Endothelial cell of umbilical vein (primary cell): ENCODE data around the gene DYNC1H1. TPM values are rescaled to one million over a fixed set of nuclear protein-coding genes. Genes with fewer than 3 reads are reported as not detected.

ENCODE experiments used
- BruUV-seq: library from RNA; stranded (reverse); fragments of 400-500 nt; replicated peaks from 2 replicates; lab custom pipeline; 2021; lab: Mats Ljungman, UMichigan
- CTCF ChIA-PET: fragments of 300-600, 350-600 bp; sonication (Branson Sonifier 250); formaldehyde crosslinking; loops from one replicate; lab custom pipeline; 2021; ENCODE audit warnings: antibody characterized with exemption, inconsistent platforms; lab: Charles Lee
- POLR2A ChIA-PET: fragments of 300-600, 350-600 bp; sonication (Branson Sonifier 250); formaldehyde crosslinking; loops from one replicate; lab custom pipeline; 2021; ENCODE audit warnings: antibody characterized with exemption, inconsistent platforms; lab: Charles Lee
- DNase-seq: peaks from one replicate; pipeline ENCODE4 v3.0.0-alpha.2; 2011; ENCODE audit warnings: low read depth, low spot score
- FAIRE-seq: peaks from 2 replicates; lab custom pipeline; 2011; peaks lifted over from hg19 to GRCh38; lab: Jason Lieb, UNC
- H2AFZ ChIP-seq: 2 replicates; pipeline ENCODE4 v1.6.0; 2012; ENCODE audit warnings: low read depth, low read length, control low read depth, inconsistent platforms
- H3K27ac ChIP-seq: 2 replicates; pipeline ENCODE4 v1.5.1; 2011; ENCODE audit warnings: low read depth, mild to moderate bottlenecking, control low read depth, low read length, moderate library complexity; ENCODE audit not compliant: insufficient read depth
- H3K27me3 ChIP-seq, 2 experiments: 2 replicates each; pipeline versions ENCODE4 v1.6.0 to v1.6.1; 2011; ENCODE audit warnings: low read length in 2 of 2, mixed read lengths in 1 of 2; ENCODE audit not compliant: control insufficient read depth in 2 of 2, insufficient read depth in 2 of 2
- H3K36me3 ChIP-seq, 2 experiments: 2 replicates in 1 of 2; 3 replicates in 1 of 2; pipeline ENCODE4 v1.5.1; 2011; ENCODE audit warnings: low read length in 2 of 2, mild to moderate bottlenecking in 1 of 2, moderate library complexity in 1 of 2; ENCODE audit not compliant: control insufficient read depth in 2 of 2, insufficient read depth in 2 of 2; ENCODE audit errors: extremely low read depth in 1 of 2
- H3K4me1 ChIP-seq: 3 replicates; pipeline ENCODE4 v1.5.1; 2011; ENCODE audit warnings: mild to moderate bottlenecking, low read length; ENCODE audit not compliant: control insufficient read depth, insufficient read depth; ENCODE audit errors: extremely low read depth
- H3K4me2 ChIP-seq: 2 replicates; pipeline ENCODE4 v1.6.1; 2011; ENCODE audit warnings: low read length, control low read depth, mixed read lengths; ENCODE audit not compliant: insufficient read depth
- H3K4me3 ChIP-seq, 3 experiments: fragments of 200-600 bp in 1 of 3; sonication (generic), shearing (Covaris generic) in 1 of 3; replicated peaks in 1 of 3; 2 replicates each; pipeline ENCODE4 v1.5.1; 2011 to 2016; ENCODE audit warnings: control low read depth in 3 of 3, low read length in 3 of 3, mild to moderate bottlenecking in 2 of 3, inconsistent platforms in 1 of 3, low read depth in 1 of 3, moderate library complexity in 1 of 3; ENCODE audit not compliant: insufficient read depth in 1 of 3
- H3K79me2 ChIP-seq: 2 replicates; pipeline ENCODE4 v1.6.0; 2012; ENCODE audit warnings: low read length, inconsistent platforms; ENCODE audit not compliant: control insufficient read depth, insufficient read depth
- H3K9ac ChIP-seq: replicated peaks from 2 replicates; pipeline ENCODE3; 2011; ENCODE audit warnings: low read length, control low read depth; ENCODE audit not compliant: insufficient read depth; ENCODE audit errors: extremely low read depth
- H3K9me1 ChIP-seq: replicated peaks from 3 replicates; pipeline ENCODE4 v1.6.0; 2011; ENCODE audit warnings: mild to moderate bottlenecking, low read length; ENCODE audit not compliant: control insufficient read depth, insufficient read depth; ENCODE audit errors: extremely low read depth
- H3K9me3 ChIP-seq: replicated peaks from 2 replicates; pipeline ENCODE4 v1.5.1; 2012; ENCODE audit warnings: low read length, inconsistent platforms; ENCODE audit not compliant: control insufficient read depth, insufficient read depth
- H4K20me1 ChIP-seq: replicated peaks from 2 replicates; pipeline ENCODE3; 2011; ENCODE audit warnings: mild to moderate bottlenecking, low read length; ENCODE audit not compliant: control insufficient read depth, insufficient read depth; ENCODE audit errors: extremely low read depth
- CTCF ChIP-seq, 2 donors: IDR thresholded peaks; 1 replicate in 1 of 2; 2 replicates in 1 of 2; pipeline ENCODE4 v1.5.1; 2011; ENCODE audit warnings: low read length in 2 of 2, mild to moderate bottlenecking in 2 of 2, moderate library complexity in 2 of 2, control low read depth in 1 of 2, inconsistent platforms in 1 of 2, low read depth in 1 of 2; ENCODE audit not compliant: insufficient read depth in 1 of 2; ENCODE audit errors: extremely low read depth in 1 of 2
- EZH2 ChIP-seq: IDR thresholded peaks from 2 replicates; pipeline ENCODE4 v1.6.1; 2012; ENCODE audit warnings: borderline replicate concordance, low read depth, mild to moderate bottlenecking, moderate library complexity, low read length, inconsistent platforms; ENCODE audit not compliant: severe bottlenecking
- FOS ChIP-seq: IDR thresholded peaks from 2 replicates; pipeline ENCODE4 v1.6.1; 2011; ENCODE audit warnings: mild to moderate bottlenecking, low read length, moderate library complexity, borderline replicate concordance; ENCODE audit not compliant: insufficient read depth
- GATA2 ChIP-seq: IDR thresholded peaks from 2 replicates; pipeline ENCODE4 v1.7.0; 2011; ENCODE audit warnings: low read depth, mild to moderate bottlenecking, moderate library complexity, mixed read lengths, low read length; ENCODE audit not compliant: insufficient read length, insufficient read depth
- JUN ChIP-seq: IDR thresholded peaks from 2 replicates; pipeline ENCODE4 v1.6.1; 2011; ENCODE audit warnings: borderline replicate concordance, low read depth; ENCODE audit not compliant: insufficient read length, insufficient read depth
- MAX ChIP-seq: IDR thresholded peaks from 2 replicates; pipeline ENCODE4 v1.6.1; 2011; ENCODE audit not compliant: insufficient read depth, insufficient read length
- MYC ChIP-seq: IDR thresholded peaks from one replicate; pipeline ENCODE4 v1.6.1; 2011; ENCODE audit warnings: mild to moderate bottlenecking, low read depth, low read length
- POLR2A ChIP-seq: IDR thresholded peaks from 2 replicates; pipeline ENCODE4 v1.6.1; 2012; ENCODE audit warnings: low read depth, mild to moderate bottlenecking, control low read depth, low read length
- POLR2AphosphoS5 ChIP-seq: IDR thresholded peaks from 2 replicates; pipeline ENCODE4 v1.6.1; 2012; ENCODE audit warnings: low read depth, mild to moderate bottlenecking, control low read depth, low read length, moderate library complexity; ENCODE audit not compliant: insufficient read depth
- dilution Hi-C: fragments of 300-500 bp; cut with MboI; formaldehyde crosslinking; loops from one replicate; pipeline ENCODE4 v1.15.0; 2019; ENCODE audit warnings: low sequenced_read_pairs; ENCODE audit not compliant: extremely low pct_ligation_motif_present
- intact Hi-C: fragments of 100-400 bp; cut with micrococcal nuclease; formaldehyde crosslinking; loops from one replicate; pipeline ENCODE4 v1.10.0; 2022
- polyA plus RNA-seq, 4 experiments: library from polyadenylated mRNA; depleted of rRNA in 3 of 4; stranded (reverse) in 3 of 4; unstranded in 1 of 4; fragments of >200 nt; gene quantifications; 2 replicates each; pipeline versions ENCODE4 v1.2.1 to v1.2.3, GENCODE V29; 2011 to 2012; ENCODE audit warnings: missing spikeins in 1 of 4
- small RNA-seq: library from RNA; depleted of rRNA; stranded (forward); fragments of <200 nt; gene quantifications from one replicate; pipeline ENCODE3, GENCODE V24; 2012; ENCODE audit warnings: low replicate concordance, low read depth; ENCODE audit not compliant: insufficient read depth, insufficient read length
- total RNA-seq: library from RNA; stranded (reverse); gene quantifications from 2 replicates; pipeline ENCODE4 v1.2.3, GENCODE V29; 2021

The DYNC1H1 gene
- total and polyA plus RNA-seq, 2 donors (not counting 3 experiments of a cell fraction or from before 2014, with no cell fraction given) = 254 to 648 TPM

GRCh38 chr14:102105369-102105768 lies 141.0 kb downstream of the DYNC1H1 start:
- TF ChIP-seq JUN = no peak
- TF ChIP-seq FOS = no peak
- TF ChIP-seq MAX = no peak
- TF ChIP-seq GATA2 = no peak
- no peak for TF ChIP-seq CTCF (IDR thresholded peaks at IDR 0.05; ENCODE audit: extremely low read depth in 1 of 2, insufficient read depth in 1 of 2, low read depth in 1 of 2, low read length in 2 of 2)
- TF ChIP-seq POLR2AphosphoS5 = no peak
- TF ChIP-seq EZH2 = no peak
- TF ChIP-seq MYC = no peak
- no peak for TF ChIP-seq POLR2A
- no peaks in the 10 kb centered on the region for H3K36me3 ChIP-seq
- ChIA-PET CTCF (interaction anchor here (0.6 to 1.7 kb wide), 3 partner anchors 9 to 228 kb away, joined by 3 to 17 read pairs (median 5); no protein-coding TSS in a partner anchor), POLR2A (no interaction called here)
- no TSS peak for BruUV-seq
- DNase-seq (no peak), FAIRE-seq (no peak)
- H3K4me2 ChIP-seq = no peak overlapping the region
- H3K27ac ChIP-seq = no peak overlapping the region
- no peak overlapping the region for H3K4me3 ChIP-seq
- no peak overlapping the region for H2AFZ ChIP-seq
- no peaks in the 10 kb centered on the region for H3K27me3 ChIP-seq
- no peaks in the 10 kb centered on the region for H3K9me3 ChIP-seq
- intact Hi-C loops = no loop called here
- no peaks in the 10 kb centered on the region for H3K4me1 ChIP-seq
- dilution Hi-C loops = no loop called here
- no peaks in the 10 kb centered on the region for H3K79me2 ChIP-seq
- no peaks in the 10 kb centered on the region for H3K9me1 ChIP-seq
- no peak overlapping the region for H3K9ac ChIP-seq
- H4K20me1 ChIP-seq = no peaks in the 10 kb centered on the region

Small RNA genes within 50 kb of the gene (small RNA-seq; reads per million reads assigned to genes)
- not detected for gene AL118558.2
- gene RN7SL472P = not detected

Other genes starting within 250 kb of the DYNC1H1 start
- 83.6 and 89.0 TPM in 2 replicates for gene PPP2R5C, start 202.9 kb upstream of the DYNC1H1 start, total RNA-seq
- gene PPP2R5C, start 202.9 kb upstream of the DYNC1H1 start, polyA plus RNA-seq = 34.7 and 42.6 TPM in 2 replicates
- 504 and 540 TPM in 2 replicates for gene HSP90AA1, start 122.5 kb downstream of the DYNC1H1 start, total RNA-seq
- gene HSP90AA1, start 122.5 kb downstream of the DYNC1H1 start, polyA plus RNA-seq = 140 and 266 TPM in 2 replicates
- 22.4 and 23.6 TPM in 2 replicates for gene WDR20, start 175.3 kb downstream of the DYNC1H1 start, total RNA-seq
- 11.9 and 12.2 TPM in 2 replicates for gene WDR20, start 175.3 kb downstream of the DYNC1H1 start, polyA plus RNA-seq